Measurements from ENCODE around the gene MIOX. TPM values are rescaled to one million over a fixed set of nuclear protein-coding genes. Genes with fewer than 3 reads are reported as not detected.

Gene MIOX
- total RNA-seq, 4 donors from 2014 or later, result not detected

DNA sequence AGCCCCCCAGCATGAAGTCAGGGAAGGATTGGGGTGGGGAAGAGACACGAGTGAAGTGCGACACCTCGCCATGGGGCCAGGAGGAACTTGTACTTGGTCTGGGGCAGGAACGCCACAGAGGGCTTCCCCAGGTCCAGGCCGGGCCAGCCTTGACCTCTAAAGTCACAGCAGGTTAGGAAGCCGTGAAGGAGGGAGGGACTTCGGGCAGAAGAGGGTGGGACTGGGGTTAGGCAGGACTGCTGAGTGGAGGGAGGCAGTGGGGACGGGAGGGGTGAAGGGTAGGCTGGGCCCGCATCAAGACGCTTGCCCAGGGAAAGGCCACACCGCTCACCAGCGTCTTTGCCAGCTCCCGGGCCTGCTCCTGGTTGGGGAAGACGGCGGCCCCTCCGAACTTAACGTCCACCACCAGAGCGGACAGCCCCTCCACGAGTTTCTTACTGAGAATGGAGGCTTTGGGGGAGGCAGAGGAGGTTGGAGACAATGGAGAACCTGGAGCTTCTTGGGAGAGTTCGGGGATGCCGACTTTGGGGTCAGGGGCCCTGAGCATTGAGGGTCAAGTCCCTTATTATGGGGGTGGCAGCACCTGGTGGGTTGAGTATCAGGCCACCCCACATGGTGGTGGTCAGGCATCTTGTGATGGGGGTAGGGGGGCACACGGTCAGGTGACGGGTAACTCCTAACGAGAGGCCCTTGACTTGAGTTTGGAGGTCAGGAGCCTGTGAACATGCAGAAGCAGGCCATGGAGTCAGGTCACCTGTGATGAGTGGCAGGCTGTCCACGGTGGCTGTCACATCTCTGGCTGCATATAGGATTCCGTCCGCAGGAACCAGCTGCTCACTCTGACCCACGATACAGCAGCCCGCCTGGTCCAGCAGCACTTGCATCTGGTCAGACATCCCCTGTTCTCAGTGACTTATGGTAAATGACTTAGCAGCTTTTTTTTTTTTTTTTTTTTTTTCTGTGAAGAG, 40.5 kb downstream of the MIOX start:
- intact Hi-C loops (cut with DNase I; ENCODE audit: low total_unique reads), result no loop called here
- TF ChIP-seq POLR2A (IDR thresholded peaks at IDR 0.05), result no peak
- TF ChIP-seq, protein P1, sequence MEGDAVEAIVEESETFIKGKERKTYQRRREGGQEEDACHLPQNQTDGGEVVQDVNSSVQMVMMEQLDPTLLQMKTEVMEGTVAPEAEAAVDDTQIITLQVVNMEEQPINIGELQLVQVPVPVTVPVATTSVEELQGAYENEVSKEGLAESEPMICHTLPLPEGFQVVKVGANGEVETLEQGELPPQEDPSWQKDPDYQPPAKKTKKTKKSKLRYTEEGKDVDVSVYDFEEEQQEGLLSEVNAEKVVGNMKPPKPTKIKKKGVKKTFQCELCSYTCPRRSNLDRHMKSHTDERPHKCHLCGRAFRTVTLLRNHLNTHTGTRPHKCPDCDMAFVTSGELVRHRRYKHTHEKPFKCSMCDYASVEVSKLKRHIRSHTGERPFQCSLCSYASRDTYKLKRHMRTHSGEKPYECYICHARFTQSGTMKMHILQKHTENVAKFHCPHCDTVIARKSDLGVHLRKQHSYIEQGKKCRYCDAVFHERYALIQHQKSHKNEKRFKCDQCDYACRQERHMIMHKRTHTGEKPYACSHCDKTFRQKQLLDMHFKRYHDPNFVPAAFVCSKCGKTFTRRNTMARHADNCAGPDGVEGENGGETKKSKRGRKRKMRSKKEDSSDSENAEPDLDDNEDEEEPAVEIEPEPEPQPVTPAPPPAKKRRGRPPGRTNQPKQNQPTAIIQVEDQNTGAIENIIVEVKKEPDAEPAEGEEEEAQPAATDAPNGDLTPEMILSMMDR (IDR thresholded peaks at IDR 0.05), result no peak
- H3K4me3 ChIP-seq (ENCODE audit: low read depth, poor library complexity, severe bottlenecking), result no peak overlapping the region
- DNase-seq (ENCODE audit: low spot score in 2 of 2), result peak; percentile 67 to 93
- 36 to 42% methylated on average over 29 of the region's 29 CpGs for WGBS, 2 donors

DNA sequence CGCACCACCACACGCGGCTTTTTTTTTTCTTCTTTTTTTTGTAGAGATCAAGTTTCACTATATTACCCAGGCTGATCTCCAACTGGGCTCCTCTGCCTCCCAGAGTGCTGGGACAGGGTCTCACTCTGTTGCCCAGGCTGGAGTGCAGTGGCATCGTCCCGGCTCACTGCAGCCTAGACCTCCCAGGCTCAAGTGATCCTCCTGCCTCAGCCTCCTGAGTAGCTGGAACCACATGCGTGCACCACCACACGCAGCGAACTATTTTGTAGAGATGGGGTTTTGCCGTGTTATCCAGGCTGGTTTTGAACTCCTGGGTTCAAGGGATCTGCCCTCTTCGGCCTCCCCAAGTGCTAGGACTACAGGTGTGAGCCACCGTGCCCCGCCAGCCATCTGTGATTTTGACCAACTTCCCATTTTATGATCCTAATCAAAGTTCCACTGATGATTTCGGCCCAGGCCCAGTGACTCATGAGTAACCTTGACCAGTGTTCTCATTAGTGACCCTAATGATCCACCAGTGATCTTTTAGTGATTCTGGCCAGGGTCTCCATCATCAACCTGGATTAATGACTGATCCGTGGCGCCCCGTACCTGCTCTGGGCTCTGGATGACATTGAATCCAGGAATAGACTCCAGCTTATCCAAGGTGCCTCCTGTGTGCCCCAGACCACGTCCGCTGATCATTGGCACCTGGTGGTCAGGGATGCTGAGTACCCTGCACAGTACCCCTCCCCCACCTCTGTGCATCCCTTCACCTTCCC, 41.4 kb downstream of the MIOX start:
- H3K4me3 ChIP-seq (ENCODE audit: low read depth, poor library complexity, severe bottlenecking), result no peak overlapping the region
- 90 to 94% methylated on average over 17 to 18 of the region's 18 CpGs for WGBS, 2 donors
- intact Hi-C loops (cut with DNase I; ENCODE audit: low total_unique reads), result no loop called here
- TF ChIP-seq POLR2A (IDR thresholded peaks at IDR 0.05), result no peak
- TF ChIP-seq, protein P1 (IDR thresholded peaks at IDR 0.05), result no peak
- no peak for DNase-seq (ENCODE audit: low spot score in 2 of 2)

DNA sequence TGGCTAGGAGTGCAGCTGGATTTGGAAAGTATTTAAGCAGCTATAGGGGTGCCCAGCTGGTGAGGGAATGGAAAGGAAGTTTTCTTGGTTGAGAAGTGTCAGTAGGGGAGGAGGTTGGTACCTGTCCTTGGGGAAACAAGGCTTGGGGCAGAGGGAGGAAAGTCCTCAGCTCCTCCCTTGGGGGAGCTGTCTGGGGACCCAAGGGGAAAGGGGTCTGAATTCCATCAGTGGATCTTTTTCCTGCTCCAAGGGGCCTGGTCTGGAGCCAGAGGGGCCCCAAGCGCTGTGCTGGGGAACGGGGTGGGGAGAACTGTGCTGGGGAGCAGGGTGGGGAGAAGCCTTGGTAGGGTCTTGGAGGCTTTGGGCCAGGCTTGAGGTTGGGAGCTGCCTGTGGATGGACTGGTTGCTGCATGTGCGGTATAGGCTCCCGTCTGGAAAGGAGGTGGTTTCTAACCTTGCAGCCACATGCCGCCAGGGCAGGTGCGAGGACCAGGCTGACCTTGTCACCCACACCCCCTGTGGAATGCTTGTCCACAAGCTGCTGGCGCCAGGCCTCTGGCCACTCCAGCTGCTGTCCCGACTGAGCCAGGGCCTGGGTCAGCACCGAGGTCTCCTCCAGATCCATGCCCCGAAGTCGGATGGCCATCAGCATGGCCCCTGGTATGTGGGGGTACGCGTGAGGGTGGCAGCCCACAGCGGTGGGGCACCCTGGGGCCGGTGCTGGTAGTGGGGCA, 42.2 kb downstream of the MIOX start:
- peak overlapping the region; percentile 61 for H3K4me3 ChIP-seq (ENCODE audit: low read depth, poor library complexity, severe bottlenecking)
- intact Hi-C loops (cut with DNase I; ENCODE audit: low total_unique reads), result no loop called here
- WGBS, 2 donors, result 70 to 72% methylated on average over 8 to 14 of the region's 15 CpGs
- DNase-seq (ENCODE audit: low spot score in 2 of 2), result no peak
- TF ChIP-seq POLR2A (IDR thresholded peaks at IDR 0.05), result no peak
- TF ChIP-seq, protein P1 (IDR thresholded peaks at IDR 0.05), result no peak

DNA sequence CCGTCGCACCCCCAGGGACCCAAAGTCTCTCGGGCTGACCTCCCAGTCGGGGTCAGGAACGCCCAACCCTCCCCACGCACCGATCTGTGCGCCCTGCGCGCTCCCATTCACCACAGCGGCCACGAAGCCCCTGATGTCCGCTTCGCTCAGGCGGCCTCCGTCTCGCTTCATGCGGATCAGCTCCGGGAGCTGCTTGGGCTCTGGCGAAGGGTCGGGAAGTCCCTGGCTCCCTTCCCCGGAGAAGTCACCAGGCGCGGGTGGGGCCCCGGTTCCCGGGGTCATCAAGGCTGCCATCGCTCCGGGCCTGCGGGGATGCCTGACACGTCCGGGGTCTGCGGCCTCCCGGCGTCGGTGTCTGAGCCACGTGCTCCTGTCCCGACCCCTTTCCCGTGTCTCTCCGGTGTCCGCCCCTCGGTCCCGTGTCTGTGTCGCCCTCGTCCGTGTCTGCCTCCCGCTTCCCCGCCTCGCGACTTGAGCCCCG, 42.8 kb downstream of the MIOX start:
- H3K4me3 ChIP-seq (ENCODE audit: low read depth, poor library complexity, severe bottlenecking), result peak overlapping the region; percentile 61
- DNase-seq (ENCODE audit: low spot score in 2 of 2), result peak in 1 of 2 donors; percentile 95
- WGBS, 2 donors, result 12 to 22% methylated on average over 27 to 33 of the region's 50 CpGs
- intact Hi-C loops (cut with DNase I; ENCODE audit: low total_unique reads), result no loop called here
- TF ChIP-seq POLR2A (IDR thresholded peaks at IDR 0.05), result no peak
- TF ChIP-seq, protein P1 (IDR thresholded peaks at IDR 0.05), result no peak

DNA sequence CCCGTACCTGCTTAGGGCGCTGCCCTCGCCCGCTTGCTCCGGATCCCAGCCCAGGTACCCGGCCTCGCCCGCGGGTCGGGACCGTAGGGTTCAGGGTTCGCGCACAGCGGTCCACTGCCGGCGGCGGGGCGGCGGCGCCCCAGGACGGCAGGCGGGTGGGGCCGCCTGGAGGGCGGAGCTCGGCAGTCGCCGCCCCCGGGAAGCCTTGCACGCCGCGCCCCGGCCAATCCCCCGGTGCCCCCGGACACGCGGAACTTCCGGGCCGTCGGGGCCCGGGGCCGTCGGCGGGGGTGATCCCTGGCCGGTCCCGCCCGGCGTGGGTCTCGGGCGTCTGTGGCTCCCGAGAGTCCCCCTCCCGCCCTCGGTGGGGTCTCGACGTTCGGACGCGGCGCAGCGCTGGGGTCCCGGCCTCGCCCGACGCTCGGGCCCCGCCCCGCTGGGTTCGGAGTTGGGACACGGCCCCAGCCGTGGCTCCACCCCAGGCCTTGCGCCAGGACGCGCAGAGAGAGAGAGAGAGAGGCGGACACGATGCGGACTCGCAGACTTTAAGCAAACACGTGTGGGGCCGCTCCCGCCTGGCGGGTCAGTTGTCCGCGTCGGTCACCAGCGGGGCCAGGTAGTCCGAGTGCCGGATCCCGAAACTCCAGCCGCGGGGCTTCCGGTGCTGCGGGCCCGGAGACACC, 43.4 kb downstream of the MIOX start, which contains the start of gene TYMP:
TSS of gene TYMP (minus strand) at position 116 of the 683 bp plus-strand sequence. CDS start 303 bp downstream, outside the sequence.
- peak in 1 of 2 donors; percentile 2 for TF ChIP-seq POLR2A (IDR thresholded peaks at IDR 0.05)
- TF ChIP-seq, protein P1 (IDR thresholded peaks at IDR 0.05), result peak in 1 of 3 donors; percentile 18
- H3K4me3 ChIP-seq (ENCODE audit: low read depth, poor library complexity, severe bottlenecking), result peak within 1 kb of the TSS; percentile 61
- intact Hi-C loops (cut with DNase I; ENCODE audit: low total_unique reads), result no loop called here
- DNase-seq (ENCODE audit: low spot score in 2 of 2), result peak; percentile 77 to 97
- WGBS, 2 donors, result 0% methylated on average over 20 to 72 of the region's 92 CpGs

All from lower leg skin (tissue), 4 donors.